Keratinocyte (primary cell): ENCODE measurements around the gene RNASE3. TPM values are rescaled to one million over a fixed set of nuclear protein-coding genes. Genes with fewer than 3 reads are reported as not detected.

Experiments used
- DNase-seq: peaks from one replicate; pipeline ENCODE4 v3.0.0-alpha.2; 2011; ENCODE audit warnings: low read depth, missing footprints, low spot score
- FAIRE-seq: peaks from 2 replicates; lab custom pipeline; 2011; peaks lifted over from hg19 to GRCh38; lab: Jason Lieb, UNC
- H2AFZ ChIP-seq: 2 replicates; pipeline ENCODE4 v1.6.0; 2012; ENCODE audit warnings: low read length, control low read depth, inconsistent platforms; ENCODE audit not compliant: control insufficient read depth
- H3K27ac ChIP-seq: 2 replicates; pipeline ENCODE4 v1.5.1; 2011; ENCODE audit warnings: low read length; ENCODE audit not compliant: control insufficient read depth, insufficient read depth
- H3K27me3 ChIP-seq: 3 replicates; pipeline ENCODE4 v1.6.0; 2011; ENCODE audit warnings: low read length; ENCODE audit not compliant: control insufficient read depth, insufficient read depth; ENCODE audit errors: extremely low read depth
- H3K36me3 ChIP-seq, 2 experiments: 2 replicates in 1 of 2; 3 replicates in 1 of 2; pipeline ENCODE4 v1.5.1; 2011; ENCODE audit warnings: low read length in 2 of 2, mild to moderate bottlenecking in 1 of 2; ENCODE audit not compliant: control insufficient read depth in 2 of 2, insufficient read depth in 2 of 2; ENCODE audit errors: extremely low read depth in 1 of 2
- H3K4me1 ChIP-seq: 3 replicates; pipeline ENCODE4 v1.5.1; 2011; ENCODE audit warnings: low read length; ENCODE audit not compliant: control insufficient read depth, insufficient read depth; ENCODE audit errors: extremely low read depth
- H3K4me2 ChIP-seq: 3 replicates; pipeline ENCODE4 v1.6.0; 2011; ENCODE audit warnings: low read depth, low read length; ENCODE audit not compliant: control insufficient read depth, insufficient read depth; ENCODE audit errors: extremely low read depth
- H3K4me3 ChIP-seq, 3 experiments: fragments of 200-600 bp in 1 of 3; sonication (generic) in 1 of 3; 2 replicates in 2 of 3; 3 replicates in 1 of 3; pipeline ENCODE4 v1.5.1; 2011 to 2016; ENCODE audit warnings: low read length in 3 of 3, mild to moderate bottlenecking in 3 of 3, control low read depth in 2 of 3, inconsistent platforms in 1 of 3, low read depth in 1 of 3, mixed read lengths in 1 of 3, mixed run types in 1 of 3, moderate library complexity in 1 of 3; ENCODE audit not compliant: control insufficient read depth in 2 of 3, insufficient read depth in 2 of 3; ENCODE audit errors: extremely low read depth in 1 of 3
- H3K79me2 ChIP-seq: 2 replicates; pipeline ENCODE4 v1.6.0; 2012; ENCODE audit warnings: low read length; ENCODE audit not compliant: control insufficient read depth, insufficient read depth
- H3K9ac ChIP-seq: 3 replicates; pipeline ENCODE4 v1.6.0; 2011; ENCODE audit warnings: low read length; ENCODE audit not compliant: control insufficient read depth, insufficient read depth; ENCODE audit errors: extremely low read depth
- H3K9me1 ChIP-seq: 3 replicates; pipeline ENCODE4 v1.6.0; 2011; ENCODE audit warnings: low read length; ENCODE audit not compliant: control insufficient read depth, insufficient read depth; ENCODE audit errors: extremely low read depth
- H3K9me3 ChIP-seq: 2 replicates; pipeline ENCODE4 v1.5.1; 2012; ENCODE audit warnings: low read depth, low read length; ENCODE audit not compliant: control insufficient read depth
- H4K20me1 ChIP-seq: 3 replicates; pipeline ENCODE4 v1.6.0; 2011; ENCODE audit warnings: low read length; ENCODE audit not compliant: control insufficient read depth, insufficient read depth; ENCODE audit errors: extremely low read depth
- EZH2 ChIP-seq: IDR thresholded peaks from one replicate; pipeline ENCODE4 v1.6.1; 2012; ENCODE audit warnings: inconsistent platforms, mild to moderate bottlenecking, low read length, moderate library complexity
- dilution Hi-C: fragments of 300-500 bp; cut with MboI; formaldehyde crosslinking; loops from one replicate; pipeline ENCODE4 v1.7.0; 2020; ENCODE audit warnings: low sequenced_read_pairs; ENCODE audit not compliant: extremely low pct_ligation_motif_present
- polyA plus RNA-seq, 5 experiments: library from polyadenylated mRNA; depleted of rRNA in 3 of 5; stranded (reverse) in 3 of 5; stranded (forward) in 1 of 5; unstranded in 1 of 5; fragments of >200 nt; gene quantifications; 1 replicate in 1 of 5; 2 replicates in 3 of 5; 3 replicates in 1 of 5; pipeline versions ENCODE4 v1.2.1 to v1.2.3, GENCODE V29; 2011 to 2012; ENCODE audit warnings: missing spikeins in 2 of 5, low read depth in 1 of 5, low replicate concordance in 1 of 5
- TF ChIP-seq, protein P1 (sequence below), 3 experiments: IDR thresholded peaks in 1 of 3; conservative IDR thresholded peaks in 1 of 3; optimal IDR thresholded peaks in 1 of 3; 2 replicates in 2 of 3; 3 replicates in 1 of 3; pipeline versions ENCODE3 to v1.5.1; 2011; ENCODE audit warnings: low read length in 3 of 3, mild to moderate bottlenecking in 3 of 3, moderate library complexity in 2 of 3, control low read depth in 1 of 3, inconsistent platforms in 1 of 3; ENCODE audit not compliant: insufficient read depth in 2 of 3; ENCODE audit errors: extremely low read depth in 1 of 3

Gene RNASE3
- polyA plus RNA-seq, 1 donor (not counting 4 experiments of a cell fraction or from before 2014, with no cell fraction given), result not detected

DNA sequence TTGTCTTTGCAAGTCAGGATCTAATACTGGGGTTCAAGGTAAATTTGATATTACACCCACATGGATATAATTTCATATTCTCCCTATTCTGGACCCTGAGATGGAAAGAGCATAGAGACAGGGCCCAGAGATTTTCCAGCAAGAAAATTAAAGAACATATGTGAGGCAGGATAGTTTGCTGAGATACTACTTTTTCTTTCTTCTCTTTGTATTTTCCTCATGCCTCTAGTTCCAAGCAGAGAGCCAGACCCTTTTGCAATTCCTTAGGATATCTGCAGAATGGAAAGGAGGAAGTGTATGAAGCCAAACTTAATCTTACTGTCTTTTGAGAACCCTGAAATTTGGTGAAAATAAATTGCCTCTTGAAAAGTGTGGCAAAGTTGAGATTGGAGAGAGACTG lies 34.0 kb upstream of the RNASE3 start:
- H3K9me3 ChIP-seq, result no peaks in the 10 kb centered on the region
- TF ChIP-seq EZH2, result no peak
- TF ChIP-seq, protein P1, sequence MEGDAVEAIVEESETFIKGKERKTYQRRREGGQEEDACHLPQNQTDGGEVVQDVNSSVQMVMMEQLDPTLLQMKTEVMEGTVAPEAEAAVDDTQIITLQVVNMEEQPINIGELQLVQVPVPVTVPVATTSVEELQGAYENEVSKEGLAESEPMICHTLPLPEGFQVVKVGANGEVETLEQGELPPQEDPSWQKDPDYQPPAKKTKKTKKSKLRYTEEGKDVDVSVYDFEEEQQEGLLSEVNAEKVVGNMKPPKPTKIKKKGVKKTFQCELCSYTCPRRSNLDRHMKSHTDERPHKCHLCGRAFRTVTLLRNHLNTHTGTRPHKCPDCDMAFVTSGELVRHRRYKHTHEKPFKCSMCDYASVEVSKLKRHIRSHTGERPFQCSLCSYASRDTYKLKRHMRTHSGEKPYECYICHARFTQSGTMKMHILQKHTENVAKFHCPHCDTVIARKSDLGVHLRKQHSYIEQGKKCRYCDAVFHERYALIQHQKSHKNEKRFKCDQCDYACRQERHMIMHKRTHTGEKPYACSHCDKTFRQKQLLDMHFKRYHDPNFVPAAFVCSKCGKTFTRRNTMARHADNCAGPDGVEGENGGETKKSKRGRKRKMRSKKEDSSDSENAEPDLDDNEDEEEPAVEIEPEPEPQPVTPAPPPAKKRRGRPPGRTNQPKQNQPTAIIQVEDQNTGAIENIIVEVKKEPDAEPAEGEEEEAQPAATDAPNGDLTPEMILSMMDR (optimal IDR thresholded peaks at IDR 0.05 in 1 of 3, IDR thresholded peaks at IDR 0.05 in 1 of 3, conservative IDR thresholded peaks at IDR 0.05 in 1 of 3; ENCODE audit: extremely low read depth in 1 of 3, insufficient read depth in 2 of 3, low read length in 3 of 3), result no peak
- no peak for DNase-seq
- H3K27ac ChIP-seq, result no peak overlapping the region
- H3K4me3 ChIP-seq, result no peak overlapping the region
- H3K79me2 ChIP-seq, result no peaks in the 10 kb centered on the region
- no peaks in the 10 kb centered on the region for H3K4me1 ChIP-seq
- FAIRE-seq, result no peak
- no peaks in the 10 kb centered on the region for H3K27me3 ChIP-seq
- H3K4me2 ChIP-seq, result no peak overlapping the region
- H2AFZ ChIP-seq, result no peak overlapping the region
- no peaks in the 10 kb centered on the region for H4K20me1 ChIP-seq
- H3K9ac ChIP-seq, result no peak overlapping the region
- H3K9me1 ChIP-seq, result no peaks in the 10 kb centered on the region
- no peaks in the 10 kb centered on the region for H3K36me3 ChIP-seq
- dilution Hi-C loops, result loop anchor here (10.0 kb wide), 1 partner anchor 152 kb away; no protein-coding TSS in a partner anchor

DNA sequence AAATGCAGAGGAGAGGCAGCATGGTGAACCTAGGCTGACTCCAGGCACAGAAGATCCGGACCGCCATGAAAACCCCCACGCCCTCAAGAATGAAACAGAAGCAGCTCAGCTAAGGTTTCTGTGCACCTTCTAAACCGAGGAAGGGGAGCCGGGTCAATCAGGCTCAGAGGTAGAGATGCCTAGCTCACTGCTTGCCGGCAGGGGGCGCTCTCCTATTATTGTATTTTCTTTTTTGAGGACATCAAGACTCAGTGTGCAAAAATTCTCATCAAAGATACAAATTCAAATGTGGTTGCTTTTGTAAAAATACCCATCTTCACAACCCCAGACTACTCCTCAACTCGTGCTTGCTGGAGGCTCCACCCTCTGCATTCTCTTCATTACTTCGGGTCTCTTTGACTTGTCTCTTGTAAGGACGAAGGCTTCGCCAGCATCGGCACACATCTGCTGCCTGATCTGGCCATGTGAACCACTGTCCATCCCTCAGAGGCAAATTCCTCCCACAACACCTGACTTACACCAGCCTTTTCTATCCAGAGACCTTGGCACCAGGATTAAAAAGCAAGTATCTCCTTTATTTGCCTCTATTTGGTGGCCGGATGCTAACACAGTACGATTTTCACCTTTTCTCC lies 33.4 kb upstream of the RNASE3 start:
- dilution Hi-C loops, result loop anchor here (10.0 kb wide), 1 partner anchor 153 kb away; no protein-coding TSS in a partner anchor
- no peak overlapping the region for H3K27ac ChIP-seq
- no peak for FAIRE-seq

More for the DNA sequence above, 33.4 kb upstream of the RNASE3 start:
- no peak overlapping the region for H3K9ac ChIP-seq
- H4K20me1 ChIP-seq, result no peaks in the 10 kb centered on the region
- H2AFZ ChIP-seq, result no peak overlapping the region
- H3K9me3 ChIP-seq, result no peaks in the 10 kb centered on the region
- H3K4me2 ChIP-seq, result peak overlapping the region; percentile 4
- no peak for DNase-seq
- H3K9me1 ChIP-seq, result no peaks in the 10 kb centered on the region
- no peak overlapping the region for H3K4me3 ChIP-seq
- no peaks in the 10 kb centered on the region for H3K27me3 ChIP-seq
- H3K79me2 ChIP-seq, result no peaks in the 10 kb centered on the region
- no peak for TF ChIP-seq EZH2
- TF ChIP-seq, protein P1 (optimal IDR thresholded peaks at IDR 0.05 in 1 of 3, IDR thresholded peaks at IDR 0.05 in 1 of 3, conservative IDR thresholded peaks at IDR 0.05 in 1 of 3; ENCODE audit: extremely low read depth in 1 of 3, insufficient read depth in 2 of 3, low read length in 3 of 3), result peak; percentile 76 to 82 (median 80)
- H3K36me3 ChIP-seq, result no peaks in the 10 kb centered on the region
- H3K4me1 ChIP-seq, result no peaks in the 10 kb centered on the region
